ENCODE results near the gene STH. TPM values are rescaled to one million over a fixed set of nuclear protein-coding genes. Genes with fewer than 3 reads are reported as not detected.

Gene STH
- total and polyA plus RNA-seq, 2 of the 4 experiments (the other 2 are of a cell fraction): not detected

GRCh38 chr17:45999900-46000290 lies 845 bp downstream of the STH start:
- H4K91ac ChIP-seq (ENCODE audit: insufficient read depth, low read depth, low read length): no peak overlapping the region
- no peak overlapping the region for H2AK9ac ChIP-seq (replicated peaks; ENCODE audit: low read depth, low read length, poor library complexity)
- DNase-seq: no peak
- H3K27me3 ChIP-seq (ENCODE audit: control insufficient read depth, insufficient read depth, low read length): peaks cover 12% of the 10 kb centered on the region; the same call in 1 of the 2 replicates
- H3K9me3 ChIP-seq (ENCODE audit: control insufficient read depth, insufficient read depth, low read length): no peaks in the 10 kb centered on the region
- H3K4me2 ChIP-seq (ENCODE audit: low read depth, low read length): no peak overlapping the region
- in situ Hi-C loops (cut with MboI; ENCODE audit: low sequenced_read_pairs) (no loop called here), dilution Hi-C loops (cut with HindIII; ENCODE audit: low sequenced_read_pairs, unreplicated experiment) (no loop called here), intact Hi-C loops (cut with micrococcal nuclease) (loop anchor here (10.0 kb wide), 1 partner anchor 285 kb away; no protein-coding TSS in a partner anchor)
- H4K8ac ChIP-seq (ENCODE audit: low read depth in 2 of 2, low read length in 2 of 2): no peak overlapping the region
- no peaks in the 10 kb centered on the region for H3K9me1 ChIP-seq (ENCODE audit: insufficient read depth, low read length)
- ATAC-seq (ENCODE audit: low read depth): no peak
- H3K4me3 ChIP-seq (ENCODE audit: insufficient read depth, low read depth, low read length): no peak overlapping the region
- H2BK20ac ChIP-seq (ENCODE audit: low read depth, low read length): no peak overlapping the region
- H2BK15ac ChIP-seq (ENCODE audit: low read depth, low read length): no peak overlapping the region
- 77% methylated on average over 5 of the region's 9 CpGs; no CpG with 5 or more reads in 1 of the 2 experiments for WGBS, 2 experiments (ENCODE audit: extremely low coverage in 2 of 2, insufficient read length in 1 of 2)
- POLR2A ChIA-PET (ENCODE audit: unreplicated experiment): no interaction called here
- BruUV-seq (replicated peaks): no TSS peak
- no peak overlapping the region for H3K9ac ChIP-seq (ENCODE audit: low read depth, low read length)
- H3K79me1 ChIP-seq (ENCODE audit: low read depth in 1 of 2, low read length in 2 of 2): no peaks in the 10 kb centered on the region
- H2AK5ac ChIP-seq (ENCODE audit: low read depth, low read length): no peak overlapping the region
- no peak overlapping the region for H4K5ac ChIP-seq (ENCODE audit: low read depth, low read length)
- no peak overlapping the region for H3K4ac ChIP-seq (ENCODE audit: low read depth, low read length)
- H3K36me3 ChIP-seq (ENCODE audit: control insufficient read depth, insufficient read depth, low read length): no peaks in the 10 kb centered on the region
- no peak overlapping the region for H3K27ac ChIP-seq (ENCODE audit: insufficient read depth, low read length)
- H3K18ac ChIP-seq (ENCODE audit: low read depth, low read length): no peak overlapping the region
- H2BK120ac ChIP-seq (ENCODE audit: low read depth, low read length): no peak overlapping the region
- H3K23ac ChIP-seq (ENCODE audit: low read depth, low read length): no peak overlapping the region
- no peak overlapping the region for H2AFZ ChIP-seq (replicated peaks; ENCODE audit: low read length, poor library complexity)
- H2BK5ac ChIP-seq (ENCODE audit: low read depth, low read length, poor library complexity, severe bottlenecking): no peak overlapping the region
- H4K20me1 ChIP-seq (ENCODE audit: insufficient read depth, low read length): no peaks in the 10 kb centered on the region
- peaks cover 8% of the 10 kb centered on the region for H3K4me1 ChIP-seq (ENCODE audit: control insufficient read depth, insufficient read depth, low read length)
- TF ChIP-seq NFE2L2 (IDR thresholded peaks at IDR 0.05; ENCODE audit: low read depth, low read length): no peak
- TF ChIP-seq RFX5 (IDR thresholded peaks at IDR 0.05; ENCODE audit: low read depth, low read length): no peak
- no peak for TF ChIP-seq RAD21 (IDR thresholded peaks at IDR 0.05; ENCODE audit: low read length)
- TF ChIP-seq CHD1 (IDR thresholded peaks at IDR 0.05; ENCODE audit: low read depth, low read length): no peak
- TF ChIP-seq MAZ (IDR thresholded peaks at IDR 0.05; ENCODE audit: borderline replicate concordance, low read depth, low read length): no peak
- TF ChIP-seq BHLHE40 (IDR thresholded peaks at IDR 0.05; ENCODE audit: low read depth, low read length): no peak
- no peak for TF ChIP-seq MXI1 (IDR thresholded peaks at IDR 0.05; ENCODE audit: borderline replicate concordance, low read depth, low read length)
- TF ChIP-seq RCOR1 (IDR thresholded peaks at IDR 0.05; ENCODE audit: insufficient replicate concordance, low read length): no peak
- TF ChIP-seq, protein P1, sequence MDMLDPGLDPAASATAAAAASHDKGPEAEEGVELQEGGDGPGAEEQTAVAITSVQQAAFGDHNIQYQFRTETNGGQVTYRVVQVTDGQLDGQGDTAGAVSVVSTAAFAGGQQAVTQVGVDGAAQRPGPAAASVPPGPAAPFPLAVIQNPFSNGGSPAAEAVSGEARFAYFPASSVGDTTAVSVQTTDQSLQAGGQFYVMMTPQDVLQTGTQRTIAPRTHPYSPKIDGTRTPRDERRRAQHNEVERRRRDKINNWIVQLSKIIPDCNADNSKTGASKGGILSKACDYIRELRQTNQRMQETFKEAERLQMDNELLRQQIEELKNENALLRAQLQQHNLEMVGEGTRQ (IDR thresholded peaks at IDR 0.05; ENCODE audit: low read depth, low read length): no peak
- no peak for TF ChIP-seq MAFK (IDR thresholded peaks at IDR 0.05; ENCODE audit: low read depth, low read length)
- no peak for TF ChIP-seq SMC3 (IDR thresholded peaks at IDR 0.05; ENCODE audit: low read depth, low read length)
- no peak for TF ChIP-seq FOS (IDR thresholded peaks at IDR 0.05; ENCODE audit: low read depth, low read length)
- no peak for TF ChIP-seq ELK1 (IDR thresholded peaks at IDR 0.05; ENCODE audit: borderline replicate concordance, low read depth, low read length)
- no peak for TF ChIP-seq CEBPB (IDR thresholded peaks at IDR 0.05; ENCODE audit: low read depth, low read length)
- no peak overlapping the region for H3K56ac ChIP-seq (ENCODE audit: extremely low read depth, insufficient read depth, low read length)
- CTCF ChIA-PET: no interaction called here
- no peak overlapping the region for H3K14ac ChIP-seq (replicated peaks; ENCODE audit: low read depth, low read length)

Data from IMR-90 (cell line).